Measurements from ENCODE around the gene MDM2.

MDM2 gene

GRCh38 chr12:68824131-68824530 lies 16.2 kb downstream of the MDM2 start:
- TF ChIP-seq CTCF (IDR thresholded peaks at IDR 0.05; ENCODE audit: low read length, missing control alignments), result no peak
- no peak overlapping the region for H3K4me3 ChIP-seq (replicated peaks; ENCODE audit: low read depth, low read length)
- DNase-seq (ENCODE audit: low read depth), result no peak

- TF ChIP-seq CTCF (IDR thresholded peaks at IDR 0.05; ENCODE audit: low read length, missing control alignments), result no peak
These were observed 16.7 kb downstream of the MDM2 start for GRCh38 chr12:68824597-68825250.

GRCh38 chr12:68825569-68826217 lies 17.7 kb downstream of the MDM2 start:
- H3K4me3 ChIP-seq (replicated peaks; ENCODE audit: low read depth, low read length), result no peak overlapping the region
- TF ChIP-seq CTCF (IDR thresholded peaks at IDR 0.05; ENCODE audit: low read length, missing control alignments), result no peak
- DNase-seq (ENCODE audit: low read depth), result no peak

More at GRCh38 chr12:68824597-68825250, 16.7 kb downstream of the MDM2 start:
- H3K4me3 ChIP-seq (replicated peaks; ENCODE audit: low read depth, low read length), result no peak overlapping the region
- no peak for DNase-seq (ENCODE audit: low read depth)

- no peak for DNase-seq (ENCODE audit: low read depth)
- no peak overlapping the region for H3K4me3 ChIP-seq (replicated peaks; ENCODE audit: low read depth, low read length)
- TF ChIP-seq CTCF (IDR thresholded peaks at IDR 0.05; ENCODE audit: low read length, missing control alignments), result no peak
These were observed 20.1 kb downstream of the MDM2 start for GRCh38 chr12:68827895-68828671.

- no peak for DNase-seq (ENCODE audit: low read depth)
- TF ChIP-seq CTCF (IDR thresholded peaks at IDR 0.05; ENCODE audit: low read length, missing control alignments), result no peak
- H3K4me3 ChIP-seq (replicated peaks; ENCODE audit: low read depth, low read length), result no peak overlapping the region
These were observed 20.7 kb downstream of the MDM2 start for GRCh38 chr12:68828672-68829068.

GRCh38 chr12:68831272-68831671 lies 23.3 kb downstream of the MDM2 start:
- no peak for DNase-seq (ENCODE audit: low read depth)
- no peak overlapping the region for H3K4me3 ChIP-seq (replicated peaks; ENCODE audit: low read depth, low read length)

More at GRCh38 chr12:68831272-68831671, 23.3 kb downstream of the MDM2 start:
- TF ChIP-seq CTCF (IDR thresholded peaks at IDR 0.05; ENCODE audit: low read length, missing control alignments), result no peak

All from fibroblast of pulmonary artery (primary cell).